Stimulated activated naive CD4-positive, alpha-beta T cell treated with Interleukin-2 at 50 U/mL for 16 hours (primary cell): ENCODE data around the gene MBP.

Experiments used
- DNase-seq: peaks from one replicate; lab custom pipeline; 2025; lab: John Stamatoyannopoulos, UW

MBP gene

GRCh38 chr18:77132369-77133050 lies at the start of gene MBP:
Gene MBP (minus strand): TSS chr18:77132783. CDS start chr18:77105261, 27,522 bp downstream.
- peak; percentile 67 for DNase-seq

DNA sequence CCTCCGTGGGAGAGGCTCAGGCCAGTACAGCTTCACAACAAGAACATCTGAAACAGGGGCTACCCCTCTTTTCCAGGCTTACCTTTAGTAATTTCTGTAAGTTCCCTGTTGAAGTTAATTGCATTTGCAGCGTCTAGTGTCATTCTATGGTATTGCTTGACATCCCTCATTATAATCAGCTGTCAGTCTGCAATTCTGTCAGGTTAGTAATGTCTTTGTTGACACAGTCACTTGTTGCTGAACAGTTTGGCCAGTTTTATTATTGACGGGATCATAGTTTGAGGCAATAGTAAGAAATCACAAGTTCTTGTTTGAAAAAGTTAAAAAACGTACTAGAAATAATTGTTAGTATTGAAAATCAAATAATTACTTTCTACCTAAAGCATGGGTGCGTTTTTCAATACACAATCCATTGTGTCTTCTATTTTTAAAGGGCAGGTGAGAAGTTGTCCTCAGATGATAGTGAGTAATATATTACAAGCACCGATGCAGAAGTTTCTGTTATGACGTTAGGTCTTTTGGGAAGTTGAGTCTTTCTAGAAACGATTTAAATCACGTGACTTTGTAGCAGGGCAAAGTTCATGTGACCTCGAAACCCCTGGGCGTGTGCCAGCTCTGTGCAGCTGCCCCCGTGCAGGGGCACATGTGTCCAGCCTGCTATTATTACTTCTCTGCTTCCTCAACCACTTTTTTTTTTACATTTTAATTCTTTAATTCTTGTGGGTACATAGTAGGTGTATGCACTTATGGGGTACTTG lies 49.5 kb upstream of the MBP start:
- no peak for DNase-seq

GRCh38 chr18:77178559-77178958 lies 46.0 kb upstream of the MBP start:
- no peak for DNase-seq

GRCh38 chr18:77177009-77177408 lies 44.4 kb upstream of the MBP start:
- no peak for DNase-seq

GRCh38 chr18:77173275-77174030 lies 40.9 kb upstream of the MBP start:
- no peak for DNase-seq

DNA sequence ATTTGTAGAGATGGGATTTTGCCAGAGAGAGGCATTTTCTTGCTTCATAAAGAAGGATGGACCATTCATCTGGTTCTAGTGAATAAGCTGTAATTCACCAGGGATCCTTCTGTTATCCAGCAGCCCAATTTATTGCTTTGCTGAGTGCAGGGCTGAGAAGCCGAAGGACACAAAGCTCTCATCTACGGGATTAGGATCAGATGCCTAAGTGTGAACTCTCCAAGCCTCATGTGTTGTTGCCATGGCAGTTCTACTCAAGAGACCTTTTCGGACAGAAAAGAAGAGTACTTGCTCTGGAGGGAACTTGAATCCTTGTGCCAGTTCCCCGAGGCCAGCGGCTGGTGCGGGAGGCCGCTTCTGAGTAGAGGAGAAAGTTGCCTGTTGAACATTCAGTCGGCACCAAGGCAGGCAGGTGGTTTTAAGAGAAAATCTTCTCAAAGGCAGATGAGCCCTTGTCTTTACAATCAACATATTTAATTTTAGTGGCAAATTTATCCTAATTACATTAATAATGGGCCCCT lies 38.4 kb upstream of the MBP start:
- no peak for DNase-seq

GRCh38 chr18:77168811-77169311 lies 36.3 kb upstream of the MBP start:
- DNase-seq: no peak

GRCh38 chr18:77167251-77167650 lies 34.7 kb upstream of the MBP start:
- no peak for DNase-seq

DNA sequence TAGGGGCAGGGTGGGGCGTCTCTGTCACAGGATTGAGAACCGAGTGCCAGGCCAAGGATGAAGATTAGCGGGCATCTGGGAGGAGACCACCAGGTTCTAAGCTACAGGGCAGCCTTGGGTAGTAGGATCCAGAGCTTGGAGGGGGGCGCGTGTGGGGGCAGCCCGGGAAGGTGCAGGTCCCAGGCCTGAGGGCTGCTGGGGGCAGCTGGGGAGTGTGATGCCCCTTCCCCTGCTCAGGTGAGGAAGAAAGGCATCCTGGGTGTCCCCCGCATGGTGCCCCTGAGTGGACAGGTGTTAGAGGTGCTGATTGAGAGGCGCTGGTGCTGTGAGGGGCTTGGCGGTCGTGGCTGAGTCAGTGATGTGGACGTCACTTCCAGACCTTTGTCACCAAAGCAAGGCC lies 33.9 kb upstream of the MBP start:
- DNase-seq: no peak

DNA sequence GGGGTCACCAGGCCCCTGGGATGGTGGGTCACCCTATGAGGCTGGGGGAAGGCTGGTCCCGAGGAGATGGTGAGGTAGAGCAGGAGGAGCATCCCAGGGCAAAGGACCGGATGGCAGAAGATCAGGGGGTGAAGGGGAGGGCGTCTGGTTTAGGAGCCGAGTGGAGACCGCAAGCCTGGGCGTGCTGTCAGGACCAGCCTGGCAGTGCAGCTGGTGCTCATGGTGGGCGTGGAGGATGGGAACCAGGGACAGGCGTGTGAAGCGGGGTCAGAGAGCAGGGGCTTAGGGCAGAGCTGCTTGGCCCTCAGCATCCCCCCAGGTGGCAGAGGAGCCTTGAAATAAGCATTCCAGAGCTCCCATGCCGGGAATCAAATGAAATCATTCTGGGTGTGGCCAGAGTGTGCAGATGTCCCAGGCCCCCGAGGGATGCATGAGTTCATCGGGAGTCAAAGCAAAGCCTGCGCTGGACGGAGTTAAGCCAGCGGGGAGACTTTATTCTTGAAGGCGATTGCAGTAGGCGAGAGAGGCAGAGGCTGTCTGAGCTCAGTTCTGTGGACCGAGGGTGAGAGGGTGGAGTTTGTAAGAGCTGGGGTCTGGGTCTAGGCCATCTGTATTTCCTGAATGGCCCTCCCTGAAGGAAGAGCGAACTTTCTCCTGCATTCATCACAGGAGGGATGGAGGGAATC lies 33.1 kb upstream of the MBP start:
- no peak for DNase-seq

DNA sequence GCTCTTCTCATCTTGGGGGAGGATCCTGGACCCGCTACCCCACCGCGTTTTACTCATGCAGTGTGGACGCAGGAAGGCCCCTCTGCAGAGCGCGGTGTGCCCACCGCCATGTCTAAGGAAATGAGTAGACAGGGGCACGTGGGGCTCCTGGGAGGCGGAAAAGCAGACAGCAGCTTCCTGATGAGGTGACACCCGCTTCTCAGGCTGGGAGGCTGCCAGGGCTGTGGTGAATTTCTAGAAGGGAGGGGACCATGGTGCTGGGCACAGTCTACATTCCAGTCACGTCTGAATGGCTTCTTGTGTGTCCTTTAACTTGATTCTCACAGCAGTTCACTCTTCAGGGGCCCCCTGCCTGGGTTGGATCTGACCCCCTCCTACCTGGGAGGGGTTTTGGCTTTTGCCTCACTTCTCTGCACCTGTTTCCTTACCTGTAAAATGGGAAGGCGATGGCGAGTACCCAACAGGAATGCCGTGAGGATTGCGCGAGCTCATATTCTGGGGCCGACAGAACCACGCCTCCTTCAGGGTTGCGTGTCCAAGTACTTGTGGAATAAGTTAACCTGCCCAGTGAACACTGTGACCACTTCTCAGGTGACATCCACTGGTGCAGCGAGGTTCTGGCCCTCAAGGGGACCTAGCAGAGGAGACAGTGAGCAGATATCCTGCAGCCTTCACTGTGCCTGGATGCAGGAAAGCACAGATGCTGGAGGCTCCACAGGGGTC lies 32.3 kb upstream of the MBP start:
- DNase-seq: no peak

GRCh38 chr18:77164026-77164425 lies 31.4 kb upstream of the MBP start:
- no peak for DNase-seq

GRCh38 chr18:77162580-77162979 lies 30.0 kb upstream of the MBP start:
- DNase-seq: no peak

- no peak for DNase-seq
These were observed 29.4 kb upstream of the MBP start for GRCh38 chr18:77161961-77162360.

DNA sequence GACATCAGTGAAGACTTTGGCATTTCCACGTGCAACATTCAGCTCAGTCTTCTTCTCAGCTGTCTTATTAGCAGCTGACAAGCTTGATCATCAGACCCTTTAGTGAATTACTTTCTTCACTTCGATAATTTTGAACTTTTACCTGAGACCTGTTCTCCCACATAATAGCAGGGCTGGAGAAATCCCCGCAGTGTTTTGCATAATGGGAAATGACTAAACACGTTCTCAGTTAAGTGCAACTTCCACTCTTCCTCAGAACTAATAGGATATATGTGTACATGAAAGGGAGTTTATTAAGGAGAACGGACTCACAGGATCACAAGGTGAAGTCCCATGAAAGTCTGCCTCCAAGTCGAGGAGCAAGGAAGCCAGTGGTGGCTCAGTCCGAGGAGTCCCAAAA lies 28.8 kb upstream of the MBP start:
- DNase-seq: no peak

GRCh38 chr18:77160515-77160914 lies 27.9 kb upstream of the MBP start:
- DNase-seq: no peak

- DNase-seq: no peak
These were observed 24.7 kb upstream of the MBP start for GRCh38 chr18:77157312-77157711.

GRCh38 chr18:77155031-77155430 lies 22.4 kb upstream of the MBP start:
- DNase-seq: no peak

DNA sequence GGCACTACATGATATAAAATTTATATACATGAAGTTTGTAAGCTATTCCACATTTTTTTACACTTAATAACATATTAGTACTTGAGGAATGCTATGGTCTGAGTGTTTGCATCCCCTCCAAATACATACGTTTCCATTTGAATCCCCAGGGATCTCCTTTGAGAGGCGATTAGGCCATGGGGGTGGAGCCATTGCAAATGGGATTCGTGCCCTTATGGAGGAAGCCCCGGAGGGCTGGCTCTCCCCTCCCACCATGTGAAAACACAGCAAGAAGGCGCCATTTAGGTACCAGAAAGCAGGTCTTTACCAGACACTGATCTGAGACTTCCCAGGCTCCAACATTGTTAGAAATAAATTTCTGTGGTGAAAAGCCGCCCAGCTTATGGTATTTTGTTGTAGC lies 20.8 kb upstream of the MBP start:
- no peak for DNase-seq

DNA sequence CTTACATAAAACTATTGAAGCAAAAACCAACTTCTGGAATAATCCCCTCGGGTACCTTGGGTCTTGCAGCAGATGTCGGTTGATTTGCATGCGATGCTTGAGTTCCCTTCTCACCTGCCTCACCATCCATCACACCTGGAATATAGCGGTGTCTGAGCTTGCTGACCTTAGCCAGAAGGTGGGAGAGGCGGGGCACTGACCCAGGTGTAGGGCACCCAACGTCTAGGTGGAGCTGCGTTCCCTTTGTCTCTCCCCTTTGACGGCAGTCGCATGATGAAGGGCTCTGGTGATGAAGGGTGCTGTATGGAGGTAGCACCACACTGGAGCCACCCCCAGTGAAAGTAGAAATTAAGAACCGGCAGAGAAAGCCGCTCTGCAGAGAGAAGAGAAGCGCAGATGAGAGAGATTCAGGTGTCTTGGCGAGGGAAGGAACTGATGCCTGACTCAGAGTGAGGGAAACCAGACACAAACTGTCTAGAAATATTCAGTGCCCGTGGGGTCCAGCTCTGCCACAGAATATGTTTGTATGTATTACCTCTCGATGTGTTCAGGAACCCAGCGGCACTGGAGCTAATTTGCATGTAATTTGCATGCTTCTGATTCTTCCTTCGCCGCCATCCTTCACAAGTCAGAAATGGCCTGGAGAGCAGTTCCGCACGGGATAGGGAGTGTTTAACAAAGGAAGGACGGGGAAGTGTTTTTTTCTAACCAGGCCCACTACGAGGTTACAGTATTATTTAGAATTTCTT lies 19.4 kb upstream of the MBP start:
- DNase-seq: no peak
